ENCODE data around the gene PGAP3.

DNA sequence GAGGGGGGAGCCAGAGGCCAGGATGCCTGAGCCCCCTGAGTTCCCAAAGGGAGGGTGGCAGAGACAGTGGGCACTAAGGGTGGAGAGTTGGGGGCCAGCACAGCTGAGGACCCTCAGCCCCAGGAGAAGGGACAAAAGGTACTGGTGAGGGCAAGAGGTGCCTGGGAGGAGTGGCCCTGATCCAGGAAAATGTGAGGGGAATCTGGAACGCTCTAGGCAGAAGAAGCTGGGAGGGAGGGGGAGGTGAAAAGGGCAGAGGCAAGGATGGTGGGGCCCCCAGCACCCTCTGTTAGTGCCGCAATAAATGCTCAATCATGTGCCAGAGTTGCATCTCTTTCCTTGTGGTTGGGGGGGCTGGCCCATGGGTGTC, 21.6 kb downstream of the PGAP3 start:
- TF ChIP-seq, protein P1, sequence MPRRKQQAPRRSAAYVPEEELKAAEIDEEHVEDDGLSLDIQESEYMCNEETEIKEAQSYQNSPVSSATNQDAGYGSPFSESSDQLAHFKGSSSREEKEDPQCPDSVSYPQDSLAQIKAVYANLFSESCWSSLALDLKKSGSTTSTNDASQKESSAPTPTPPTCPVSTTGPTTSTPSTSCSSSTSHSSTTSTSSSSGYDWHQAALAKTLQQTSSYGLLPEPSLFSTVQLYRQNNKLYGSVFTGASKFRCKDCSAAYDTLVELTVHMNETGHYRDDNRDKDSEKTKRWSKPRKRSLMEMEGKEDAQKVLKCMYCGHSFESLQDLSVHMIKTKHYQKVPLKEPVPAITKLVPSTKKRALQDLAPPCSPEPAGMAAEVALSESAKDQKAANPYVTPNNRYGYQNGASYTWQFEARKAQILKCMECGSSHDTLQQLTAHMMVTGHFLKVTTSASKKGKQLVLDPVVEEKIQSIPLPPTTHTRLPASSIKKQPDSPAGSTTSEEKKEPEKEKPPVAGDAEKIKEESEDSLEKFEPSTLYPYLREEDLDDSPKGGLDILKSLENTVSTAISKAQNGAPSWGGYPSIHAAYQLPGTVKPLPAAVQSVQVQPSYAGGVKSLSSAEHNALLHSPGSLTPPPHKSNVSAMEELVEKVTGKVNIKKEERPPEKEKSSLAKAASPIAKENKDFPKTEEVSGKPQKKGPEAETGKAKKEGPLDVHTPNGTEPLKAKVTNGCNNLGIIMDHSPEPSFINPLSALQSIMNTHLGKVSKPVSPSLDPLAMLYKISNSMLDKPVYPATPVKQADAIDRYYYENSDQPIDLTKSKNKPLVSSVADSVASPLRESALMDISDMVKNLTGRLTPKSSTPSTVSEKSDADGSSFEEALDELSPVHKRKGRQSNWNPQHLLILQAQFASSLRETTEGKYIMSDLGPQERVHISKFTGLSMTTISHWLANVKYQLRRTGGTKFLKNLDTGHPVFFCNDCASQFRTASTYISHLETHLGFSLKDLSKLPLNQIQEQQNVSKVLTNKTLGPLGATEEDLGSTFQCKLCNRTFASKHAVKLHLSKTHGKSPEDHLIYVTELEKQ (tag by site-specific recombination; IDR thresholded peaks at IDR 0.05; ENCODE audit: borderline replicate concordance) = no peak
- no peak for TF ChIP-seq ZNF510 (tag by site-specific recombination; IDR thresholded peaks at IDR 0.05; ENCODE audit: insufficient replicate concordance)
- TF ChIP-seq, protein P2, sequence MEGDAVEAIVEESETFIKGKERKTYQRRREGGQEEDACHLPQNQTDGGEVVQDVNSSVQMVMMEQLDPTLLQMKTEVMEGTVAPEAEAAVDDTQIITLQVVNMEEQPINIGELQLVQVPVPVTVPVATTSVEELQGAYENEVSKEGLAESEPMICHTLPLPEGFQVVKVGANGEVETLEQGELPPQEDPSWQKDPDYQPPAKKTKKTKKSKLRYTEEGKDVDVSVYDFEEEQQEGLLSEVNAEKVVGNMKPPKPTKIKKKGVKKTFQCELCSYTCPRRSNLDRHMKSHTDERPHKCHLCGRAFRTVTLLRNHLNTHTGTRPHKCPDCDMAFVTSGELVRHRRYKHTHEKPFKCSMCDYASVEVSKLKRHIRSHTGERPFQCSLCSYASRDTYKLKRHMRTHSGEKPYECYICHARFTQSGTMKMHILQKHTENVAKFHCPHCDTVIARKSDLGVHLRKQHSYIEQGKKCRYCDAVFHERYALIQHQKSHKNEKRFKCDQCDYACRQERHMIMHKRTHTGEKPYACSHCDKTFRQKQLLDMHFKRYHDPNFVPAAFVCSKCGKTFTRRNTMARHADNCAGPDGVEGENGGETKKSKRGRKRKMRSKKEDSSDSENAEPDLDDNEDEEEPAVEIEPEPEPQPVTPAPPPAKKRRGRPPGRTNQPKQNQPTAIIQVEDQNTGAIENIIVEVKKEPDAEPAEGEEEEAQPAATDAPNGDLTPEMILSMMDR (tag by site-specific recombination; IDR thresholded peaks at IDR 0.05) = no peak
- TF ChIP-seq, protein P3, sequence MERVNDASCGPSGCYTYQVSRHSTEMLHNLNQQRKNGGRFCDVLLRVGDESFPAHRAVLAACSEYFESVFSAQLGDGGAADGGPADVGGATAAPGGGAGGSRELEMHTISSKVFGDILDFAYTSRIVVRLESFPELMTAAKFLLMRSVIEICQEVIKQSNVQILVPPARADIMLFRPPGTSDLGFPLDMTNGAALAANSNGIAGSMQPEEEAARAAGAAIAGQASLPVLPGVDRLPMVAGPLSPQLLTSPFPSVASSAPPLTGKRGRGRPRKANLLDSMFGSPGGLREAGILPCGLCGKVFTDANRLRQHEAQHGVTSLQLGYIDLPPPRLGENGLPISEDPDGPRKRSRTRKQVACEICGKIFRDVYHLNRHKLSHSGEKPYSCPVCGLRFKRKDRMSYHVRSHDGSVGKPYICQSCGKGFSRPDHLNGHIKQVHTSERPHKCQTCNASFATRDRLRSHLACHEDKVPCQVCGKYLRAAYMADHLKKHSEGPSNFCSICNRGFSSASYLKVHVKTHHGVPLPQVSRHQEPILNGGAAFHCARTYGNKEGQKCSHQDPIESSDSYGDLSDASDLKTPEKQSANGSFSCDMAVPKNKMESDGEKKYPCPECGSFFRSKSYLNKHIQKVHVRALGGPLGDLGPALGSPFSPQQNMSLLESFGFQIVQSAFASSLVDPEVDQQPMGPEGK (tag by site-specific recombination; IDR thresholded peaks at IDR 0.05) = no peak; the same call in none of the 2 replicates
- TF ChIP-seq, protein P4, sequence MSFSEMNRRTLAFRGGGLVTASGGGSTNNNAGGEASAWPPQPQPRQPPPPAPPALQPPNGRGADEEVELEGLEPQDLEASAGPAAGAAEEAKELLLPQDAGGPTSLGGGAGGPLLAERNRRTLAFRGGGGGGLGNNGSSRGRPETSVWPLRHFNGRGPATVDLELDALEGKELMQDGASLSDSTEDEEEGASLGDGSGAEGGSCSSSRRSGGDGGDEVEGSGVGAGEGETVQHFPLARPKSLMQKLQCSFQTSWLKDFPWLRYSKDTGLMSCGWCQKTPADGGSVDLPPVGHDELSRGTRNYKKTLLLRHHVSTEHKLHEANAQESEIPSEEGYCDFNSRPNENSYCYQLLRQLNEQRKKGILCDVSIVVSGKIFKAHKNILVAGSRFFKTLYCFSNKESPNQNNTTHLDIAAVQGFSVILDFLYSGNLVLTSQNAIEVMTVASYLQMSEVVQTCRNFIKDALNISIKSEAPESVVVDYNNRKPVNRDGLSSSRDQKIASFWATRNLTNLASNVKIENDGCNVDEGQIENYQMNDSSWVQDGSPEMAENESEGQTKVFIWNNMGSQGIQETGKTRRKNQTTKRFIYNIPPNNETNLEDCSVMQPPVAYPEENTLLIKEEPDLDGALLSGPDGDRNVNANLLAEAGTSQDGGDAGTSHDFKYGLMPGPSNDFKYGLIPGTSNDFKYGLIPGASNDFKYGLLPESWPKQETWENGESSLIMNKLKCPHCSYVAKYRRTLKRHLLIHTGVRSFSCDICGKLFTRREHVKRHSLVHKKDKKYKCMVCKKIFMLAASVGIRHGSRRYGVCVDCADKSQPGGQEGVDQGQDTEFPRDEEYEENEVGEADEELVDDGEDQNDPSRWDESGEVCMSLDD (tag by site-specific recombination; IDR thresholded peaks at IDR 0.05) = no peak
- TF ChIP-seq, protein P5, sequence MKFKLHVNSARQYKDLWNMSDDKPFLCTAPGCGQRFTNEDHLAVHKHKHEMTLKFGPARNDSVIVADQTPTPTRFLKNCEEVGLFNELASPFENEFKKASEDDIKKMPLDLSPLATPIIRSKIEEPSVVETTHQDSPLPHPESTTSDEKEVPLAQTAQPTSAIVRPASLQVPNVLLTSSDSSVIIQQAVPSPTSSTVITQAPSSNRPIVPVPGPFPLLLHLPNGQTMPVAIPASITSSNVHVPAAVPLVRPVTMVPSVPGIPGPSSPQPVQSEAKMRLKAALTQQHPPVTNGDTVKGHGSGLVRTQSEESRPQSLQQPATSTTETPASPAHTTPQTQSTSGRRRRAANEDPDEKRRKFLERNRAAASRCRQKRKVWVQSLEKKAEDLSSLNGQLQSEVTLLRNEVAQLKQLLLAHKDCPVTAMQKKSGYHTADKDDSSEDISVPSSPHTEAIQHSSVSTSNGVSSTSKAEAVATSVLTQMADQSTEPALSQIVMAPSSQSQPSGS (tag by site-specific recombination; IDR thresholded peaks at IDR 0.05; ENCODE audit: low read depth) = no peak
- TF ChIP-seq, protein P6, sequence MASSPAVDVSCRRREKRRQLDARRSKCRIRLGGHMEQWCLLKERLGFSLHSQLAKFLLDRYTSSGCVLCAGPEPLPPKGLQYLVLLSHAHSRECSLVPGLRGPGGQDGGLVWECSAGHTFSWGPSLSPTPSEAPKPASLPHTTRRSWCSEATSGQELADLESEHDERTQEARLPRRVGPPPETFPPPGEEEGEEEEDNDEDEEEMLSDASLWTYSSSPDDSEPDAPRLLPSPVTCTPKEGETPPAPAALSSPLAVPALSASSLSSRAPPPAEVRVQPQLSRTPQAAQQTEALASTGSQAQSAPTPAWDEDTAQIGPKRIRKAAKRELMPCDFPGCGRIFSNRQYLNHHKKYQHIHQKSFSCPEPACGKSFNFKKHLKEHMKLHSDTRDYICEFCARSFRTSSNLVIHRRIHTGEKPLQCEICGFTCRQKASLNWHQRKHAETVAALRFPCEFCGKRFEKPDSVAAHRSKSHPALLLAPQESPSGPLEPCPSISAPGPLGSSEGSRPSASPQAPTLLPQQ (tag by site-specific recombination; IDR thresholded peaks at IDR 0.05) = no peak
- TF ChIP-seq ZNF501 (tag by site-specific recombination; IDR thresholded peaks at IDR 0.05) = no peak
- TF ChIP-seq ZBTB7A (tag by site-specific recombination; IDR thresholded peaks at IDR 0.05; ENCODE audit: low read depth) = no peak
- TF ChIP-seq, protein P7, sequence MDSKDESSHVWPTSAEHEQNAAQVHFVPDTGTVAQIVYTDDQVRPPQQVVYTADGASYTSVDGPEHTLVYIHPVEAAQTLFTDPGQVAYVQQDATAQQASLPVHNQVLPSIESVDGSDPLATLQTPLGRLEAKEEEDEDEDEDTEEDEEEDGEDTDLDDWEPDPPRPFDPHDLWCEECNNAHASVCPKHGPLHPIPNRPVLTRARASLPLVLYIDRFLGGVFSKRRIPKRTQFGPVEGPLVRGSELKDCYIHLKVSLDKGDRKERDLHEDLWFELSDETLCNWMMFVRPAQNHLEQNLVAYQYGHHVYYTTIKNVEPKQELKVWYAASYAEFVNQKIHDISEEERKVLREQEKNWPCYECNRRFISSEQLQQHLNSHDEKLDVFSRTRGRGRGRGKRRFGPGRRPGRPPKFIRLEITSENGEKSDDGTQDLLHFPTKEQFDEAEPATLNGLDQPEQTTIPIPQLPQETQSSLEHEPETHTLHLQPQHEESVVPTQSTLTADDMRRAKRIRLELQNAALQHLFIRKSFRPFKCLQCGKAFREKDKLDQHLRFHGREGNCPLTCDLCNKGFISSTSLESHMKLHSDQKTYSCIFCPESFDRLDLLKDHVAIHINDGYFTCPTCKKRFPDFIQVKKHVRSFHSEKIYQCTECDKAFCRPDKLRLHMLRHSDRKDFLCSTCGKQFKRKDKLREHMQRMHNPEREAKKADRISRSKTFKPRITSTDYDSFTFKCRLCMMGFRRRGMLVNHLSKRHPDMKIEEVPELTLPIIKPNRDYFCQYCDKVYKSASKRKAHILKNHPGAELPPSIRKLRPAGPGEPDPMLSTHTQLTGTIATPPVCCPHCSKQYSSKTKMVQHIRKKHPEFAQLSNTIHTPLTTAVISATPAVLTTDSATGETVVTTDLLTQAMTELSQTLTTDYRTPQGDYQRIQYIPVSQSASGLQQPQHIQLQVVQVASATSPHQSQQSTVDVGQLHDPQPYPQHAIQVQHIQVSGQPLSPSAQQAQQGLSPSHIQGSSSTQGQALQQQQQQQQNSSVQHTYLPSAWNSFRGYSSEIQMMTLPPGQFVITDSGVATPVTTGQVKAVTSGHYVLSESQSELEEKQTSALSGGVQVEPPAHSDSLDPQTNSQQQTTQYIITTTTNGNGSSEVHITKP (tag by site-specific recombination; IDR thresholded peaks at IDR 0.05) = no peak
- TF ChIP-seq ZNF37A (tag by site-specific recombination; IDR thresholded peaks at IDR 0.05) = no peak
- no peak for TF ChIP-seq ZNF274 (IDR thresholded peaks at IDR 0.05; ENCODE audit: low read length)
- no peak for TF ChIP-seq ZNF274 (tag by site-specific recombination; IDR thresholded peaks at IDR 0.05; ENCODE audit: borderline replicate concordance)

Data from HEK293 (cell line).